OCI-LY1 (cell line): ENCODE measurements around the gene TGFB3.

ENCODE experiments used
- H2AFZ ChIP-seq: fragments of 200-600 bp; sonication (generic), shearing (Covaris generic); 2 replicates; pipeline ENCODE4 v1.6.0; 2014; ENCODE audit warnings: antibody characterized with exemption, mild to moderate bottlenecking, low read length
- H3F3A ChIP-seq: fragments of 200-600 bp; sonication (generic), shearing (Covaris generic); 2 replicates; pipeline ENCODE4 v1.6.0; 2014; ENCODE audit warnings: mild to moderate bottlenecking, antibody characterized with exemption, low read length, moderate library complexity; ENCODE audit not compliant: insufficient read depth
- H3K27ac ChIP-seq: fragments of 200-600 bp; sonication (generic); 2 replicates; pipeline ENCODE4 v1.5.1; 2014; ENCODE audit warnings: low read length, mixed run types, mild to moderate bottlenecking, low read depth; ENCODE audit not compliant: poor library complexity, severe bottlenecking
- H3K27me3 ChIP-seq: fragments of 200-600 bp; sonication (generic); 2 replicates; pipeline ENCODE4 v1.6.0; 2014; ENCODE audit warnings: antibody characterized with exemption, mild to moderate bottlenecking, low read length, moderate library complexity; ENCODE audit not compliant: insufficient read depth
- H3K36me3 ChIP-seq: fragments of 200-600 bp; sonication (generic); 2 replicates; pipeline ENCODE4 v1.6.1; 2014; ENCODE audit warnings: mild to moderate bottlenecking, antibody characterized with exemption, low read length, moderate library complexity, mixed read lengths; ENCODE audit not compliant: insufficient read depth
- H3K4me1 ChIP-seq: fragments of 200-600 bp; sonication (generic); 2 replicates; pipeline ENCODE4 v1.5.1; 2014; ENCODE audit warnings: mild to moderate bottlenecking, low read length, moderate library complexity; ENCODE audit not compliant: insufficient read depth, severe bottlenecking
- H3K4me2 ChIP-seq: fragments of 200-600 bp; sonication (generic), shearing (Covaris generic); 2 replicates; pipeline ENCODE4 v1.6.1; 2014; ENCODE audit warnings: low read length
- H3K4me3 ChIP-seq: fragments of 200-600 bp; sonication (generic); 2 replicates; pipeline ENCODE4 v1.5.1; 2014; ENCODE audit warnings: low read length, low read depth, mild to moderate bottlenecking, mixed read lengths; ENCODE audit not compliant: poor library complexity, severe bottlenecking
- H3K79me2 ChIP-seq: fragments of 200-600 bp; shearing (Covaris generic); 2 replicates; pipeline ENCODE4 v1.6.1; 2016; ENCODE audit warnings: mixed run types, low read length, mixed read lengths; ENCODE audit not compliant: insufficient read depth
- H3K9ac ChIP-seq: fragments of 200-600 bp; sonication (generic), shearing (Covaris generic); 2 replicates; pipeline ENCODE4 v1.6.1; 2014; ENCODE audit warnings: mild to moderate bottlenecking, low read length, mixed read lengths
- H3K9me2 ChIP-seq: fragments of 200-600 bp; sonication (generic), shearing (Covaris generic); 2 replicates; pipeline ENCODE4 v1.6.1; 2014; ENCODE audit warnings: low read depth, mild to moderate bottlenecking, low read length, mixed read lengths
- H3K9me3 ChIP-seq: fragments of 200-600 bp; shearing (Covaris generic); 2 replicates; pipeline ENCODE4 v1.6.1; 2014; ENCODE audit warnings: low read length, mixed read lengths
- H4K20me1 ChIP-seq: fragments of 200-600 bp; sonication (generic), shearing (Covaris generic); 2 replicates; pipeline ENCODE4 v1.6.0; 2016; ENCODE audit warnings: mild to moderate bottlenecking, low read length; ENCODE audit not compliant: insufficient read depth
- CTCF ChIP-seq: fragments of 200-600 bp; sonication (generic), shearing (Covaris generic); IDR thresholded peaks from 2 replicates; pipeline ENCODE4 v1.5.1; 2017; ENCODE audit warnings: mild to moderate bottlenecking, antibody characterized with exemption, low read length, moderate library complexity, mixed read lengths
- EZH2 ChIP-seq: fragments of 200-600 bp; sonication (generic), shearing (Covaris generic); IDR thresholded peaks from 2 replicates; pipeline ENCODE4 v1.8.0; 2017; ENCODE audit warnings: borderline replicate concordance, mixed run types, mild to moderate bottlenecking, antibody characterized with exemption, low read length, moderate library complexity, mixed read lengths

Gene TGFB3

GRCh38 chr14:75969126-75969525 is 12.7 kb downstream of the TGFB3 start:
- TF ChIP-seq EZH2: no peak
- no peak for TF ChIP-seq CTCF
- H3K4me2 ChIP-seq: no peak overlapping the region
- H3K9ac ChIP-seq: no peak overlapping the region
- H3K4me3 ChIP-seq: no peak overlapping the region
- no peaks in the 10 kb centered on the region for H3K9me2 ChIP-seq
- no peaks in the 10 kb centered on the region for H3F3A ChIP-seq
- no peaks in the 10 kb centered on the region for H3K27me3 ChIP-seq
- H3K9me3 ChIP-seq: no peaks in the 10 kb centered on the region
- H3K4me1 ChIP-seq: no peaks in the 10 kb centered on the region
- H4K20me1 ChIP-seq: no peaks in the 10 kb centered on the region
- no peaks in the 10 kb centered on the region for H3K79me2 ChIP-seq
- H2AFZ ChIP-seq: no peak overlapping the region
- H3K36me3 ChIP-seq: no peaks in the 10 kb centered on the region
- H3K27ac ChIP-seq: no peak overlapping the region

- H3K9me2 ChIP-seq: no peaks in the 10 kb centered on the region
- no peaks in the 10 kb centered on the region for H4K20me1 ChIP-seq
- no peak for TF ChIP-seq CTCF
- no peak for TF ChIP-seq EZH2
- no peak overlapping the region for H3K4me2 ChIP-seq
- H3K27me3 ChIP-seq: no peaks in the 10 kb centered on the region
- no peaks in the 10 kb centered on the region for H3K9me3 ChIP-seq
- H3K9ac ChIP-seq: no peak overlapping the region
- no peaks in the 10 kb centered on the region for H3F3A ChIP-seq
- H3K27ac ChIP-seq: no peak overlapping the region
- H2AFZ ChIP-seq: no peak overlapping the region
- no peaks in the 10 kb centered on the region for H3K79me2 ChIP-seq
- no peaks in the 10 kb centered on the region for H3K36me3 ChIP-seq
- H3K4me3 ChIP-seq: no peak overlapping the region
- H3K4me1 ChIP-seq: no peaks in the 10 kb centered on the region
These were observed 13.3 kb downstream of the TGFB3 start for GRCh38 chr14:75968456-75968855.

- TF ChIP-seq EZH2 (no peak), CTCF (no peak)
- Histone ChIP-seq H3K36me3 (no peaks in the 10 kb centered on the region), H2AFZ (no peak overlapping the region)
These were observed 13.9 kb downstream of the TGFB3 start for GRCh38 chr14:75967866-75968265.

More at GRCh38 chr14:75967866-75968265, 13.9 kb downstream of the TGFB3 start:
- H3K79me2 ChIP-seq: no peaks in the 10 kb centered on the region
- no peaks in the 10 kb centered on the region for H3K27me3 ChIP-seq
- H3K4me2 ChIP-seq: no peak overlapping the region
- no peaks in the 10 kb centered on the region for H3K9me3 ChIP-seq
- H3K9me2 ChIP-seq: no peaks in the 10 kb centered on the region
- H3K9ac ChIP-seq: no peak overlapping the region
- H3K4me3 ChIP-seq: no peak overlapping the region
- H3K4me1 ChIP-seq: no peaks in the 10 kb centered on the region
- H3K27ac ChIP-seq: no peak overlapping the region
- no peaks in the 10 kb centered on the region for H4K20me1 ChIP-seq
- no peaks in the 10 kb centered on the region for H3F3A ChIP-seq
